Lung (tissue), 12 donors: ENCODE results near the gene CNNM4. TPM values are rescaled to one million over a fixed set of nuclear protein-coding genes. Genes with fewer than 3 reads are reported as not detected.
A peak's percentile ranks its signal among the peaks of the same experiment; 100 is the strongest.

Experiments used
- ATAC-seq: fragments of 200-7000 bp; cut with Tn5 transposase; one replicate; pipeline ENCODE4 v1.9.1; 2020; ENCODE audit warnings: moderate number of reproducible peaks; ENCODE audit not compliant: insufficient read depth, low FRiP score
- DNase-seq, 3 donors: peaks; one replicate each; pipeline ENCODE4 v3.0.0-alpha.2; 2013 to 2017
- H3K27ac ChIP-seq, 2 donors: one replicate each; pipeline ENCODE4 v1.5.1; 2013; ENCODE audit warnings: mild to moderate bottlenecking in 2 of 2, moderate library complexity in 2 of 2, control low read depth in 1 of 2, inconsistent platforms in 1 of 2, low read depth in 1 of 2, low read length in 1 of 2
- H3K27me3 ChIP-seq, 3 donors: one replicate each; pipeline ENCODE4 v1.5.1; 2013; ENCODE audit warnings: low read length in 2 of 3; ENCODE audit not compliant: control insufficient read depth in 3 of 3, insufficient read depth in 3 of 3
- H3K36me3 ChIP-seq, 4 donors: one replicate each; pipeline ENCODE4 v1.5.1; 2013; ENCODE audit warnings: low read length in 4 of 4, mild to moderate bottlenecking in 1 of 4, moderate library complexity in 1 of 4; ENCODE audit not compliant: control insufficient read depth in 4 of 4, insufficient read depth in 4 of 4
- H3K4me1 ChIP-seq, 5 donors: one replicate each; pipeline ENCODE4 v1.5.1; 2013; ENCODE audit warnings: low read length in 5 of 5, mild to moderate bottlenecking in 2 of 5, moderate library complexity in 1 of 5; ENCODE audit not compliant: control insufficient read depth in 5 of 5, insufficient read depth in 5 of 5
- H3K4me3 ChIP-seq: one replicate; pipeline ENCODE4 v1.5.1; 2013; ENCODE audit warnings: mild to moderate bottlenecking, control low read depth, moderate library complexity
- H3K9ac ChIP-seq, 2 donors: one replicate each; pipeline ENCODE4 v1.5.1; 2013; ENCODE audit warnings: low read length in 2 of 2, control low read depth in 1 of 2; ENCODE audit not compliant: insufficient read depth in 1 of 2
- H3K9me3 ChIP-seq, 4 donors: one replicate each; pipeline ENCODE4 v1.5.1; 2013; ENCODE audit warnings: low read length in 3 of 4, mild to moderate bottlenecking in 1 of 4, moderate library complexity in 1 of 4; ENCODE audit not compliant: control insufficient read depth in 4 of 4, insufficient read depth in 3 of 4
- WGBS, 2 donors: extraction: QIAGEN DNeasy Blood & Tissue Kit; methylation state at CpG; one replicate each; pipeline ENCODE4 v1.1.7; 2013; 5-methylcytosine and 5-hydroxymethylcytosine counted together
- polyA plus RNA-seq, 2 donors: library from polyadenylated mRNA; stranded (reverse); fragments of 200-250 nt; gene quantifications; one replicate each; pipeline ENCODE4 v1.2.1, GENCODE V29; 2013
- total RNA-seq, 2 donors: library from RNA; depleted of rRNA in 1 of 2; stranded (reverse); fragments of >200 nt in 1 of 2; gene quantifications; one replicate each; pipeline ENCODE4 v1.2.1, GENCODE V29; 2014 to 2021
- TF ChIP-seq, protein P1 (sequence below): IDR thresholded peaks from 2 replicates; pipeline ENCODE4 v1.5.1; 2012; ENCODE audit warnings: mild to moderate bottlenecking; ENCODE audit errors: control extremely low read depth, extremely low read depth
- donor health status: control.
- donor health status: control.
- donor health status: Bipolar disorder and iron deficiency.
- donor health status: healthy.
- donor health status: DM: yes; HTN: yes; CAD: no.

The CNNM4 gene
- total and polyA plus RNA-seq, 4 donors = 4.0 to 19.8 (median 12.3) TPM

GRCh38 chr2:96838345-96839292 is 77.9 kb downstream of the CNNM4 start:
- H3K4me1 ChIP-seq = peaks cover 0 to 8% (median under 1%) of the 10 kb centered on the region in 5 donors
- DNase-seq (no peak), ATAC-seq (peak; percentile 9)
- TF ChIP-seq, protein P1, sequence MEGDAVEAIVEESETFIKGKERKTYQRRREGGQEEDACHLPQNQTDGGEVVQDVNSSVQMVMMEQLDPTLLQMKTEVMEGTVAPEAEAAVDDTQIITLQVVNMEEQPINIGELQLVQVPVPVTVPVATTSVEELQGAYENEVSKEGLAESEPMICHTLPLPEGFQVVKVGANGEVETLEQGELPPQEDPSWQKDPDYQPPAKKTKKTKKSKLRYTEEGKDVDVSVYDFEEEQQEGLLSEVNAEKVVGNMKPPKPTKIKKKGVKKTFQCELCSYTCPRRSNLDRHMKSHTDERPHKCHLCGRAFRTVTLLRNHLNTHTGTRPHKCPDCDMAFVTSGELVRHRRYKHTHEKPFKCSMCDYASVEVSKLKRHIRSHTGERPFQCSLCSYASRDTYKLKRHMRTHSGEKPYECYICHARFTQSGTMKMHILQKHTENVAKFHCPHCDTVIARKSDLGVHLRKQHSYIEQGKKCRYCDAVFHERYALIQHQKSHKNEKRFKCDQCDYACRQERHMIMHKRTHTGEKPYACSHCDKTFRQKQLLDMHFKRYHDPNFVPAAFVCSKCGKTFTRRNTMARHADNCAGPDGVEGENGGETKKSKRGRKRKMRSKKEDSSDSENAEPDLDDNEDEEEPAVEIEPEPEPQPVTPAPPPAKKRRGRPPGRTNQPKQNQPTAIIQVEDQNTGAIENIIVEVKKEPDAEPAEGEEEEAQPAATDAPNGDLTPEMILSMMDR = no peak
- H3K27ac ChIP-seq = no peak overlapping the region
- H3K36me3 ChIP-seq = peaks cover 0 to 11% (median 3%) of the 10 kb centered on the region in 4 donors
- 84 to 85% methylated on average over 22 to 23 of the region's 23 CpGs for WGBS, 2 donors
- no peaks in the 10 kb centered on the region for H3K27me3 ChIP-seq
- H3K9me3 ChIP-seq = no peaks in the 10 kb centered on the region
- H3K4me3 ChIP-seq = no peak overlapping the region
- no peak overlapping the region for H3K9ac ChIP-seq

DNA sequence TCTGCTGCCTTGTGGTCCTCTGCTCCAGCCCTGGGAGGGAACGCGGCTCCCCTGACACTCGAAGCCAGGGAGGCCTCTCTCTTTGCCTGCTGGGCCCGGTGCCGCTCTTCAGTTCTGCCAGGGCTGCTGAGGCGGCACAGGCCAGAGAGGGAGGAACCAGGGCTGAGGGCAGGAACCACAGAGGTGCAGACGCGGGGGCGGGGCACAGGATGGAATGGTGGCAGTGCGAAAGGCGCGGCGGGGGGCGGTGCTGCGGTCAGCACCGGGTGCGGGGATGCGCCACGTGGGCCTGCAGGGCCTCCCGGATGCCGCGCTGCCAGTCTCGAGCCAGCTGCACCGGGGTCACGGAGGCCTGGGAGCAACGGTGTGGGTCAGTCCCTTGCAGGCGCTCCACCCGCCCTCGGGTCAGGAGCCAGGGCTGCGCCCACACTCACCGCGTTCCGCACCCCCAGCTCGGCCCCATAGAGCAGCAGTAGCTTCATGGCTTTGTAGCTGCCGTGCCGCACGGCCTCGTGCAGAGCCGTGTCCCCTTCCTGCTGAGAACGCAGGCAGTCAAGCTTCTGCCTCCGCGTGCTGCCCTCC is 78.7 kb downstream of the CNNM4 start:
- Histone ChIP-seq H3K36me3 (peaks cover 0 to 9% (median 3%) of the 10 kb centered on the region in 4 donors), H3K4me1 (peaks cover 0 to 8% (median 0%) of the 10 kb centered on the region in 5 donors), H3K27ac (no peak overlapping the region), H3K9ac (no peak overlapping the region), H3K27me3 (no peaks in the 10 kb centered on the region), H3K4me3 (no peak overlapping the region), H3K9me3 (no peaks in the 10 kb centered on the region)
- TF ChIP-seq, protein P1 = no peak
- WGBS, 2 donors = 16 to 32% methylated on average over 39 to 42 of the region's 42 CpGs
- ATAC-seq (peak; percentile 74), DNase-seq (peak in 1 of 3 donors; percentile 32)

DNA sequence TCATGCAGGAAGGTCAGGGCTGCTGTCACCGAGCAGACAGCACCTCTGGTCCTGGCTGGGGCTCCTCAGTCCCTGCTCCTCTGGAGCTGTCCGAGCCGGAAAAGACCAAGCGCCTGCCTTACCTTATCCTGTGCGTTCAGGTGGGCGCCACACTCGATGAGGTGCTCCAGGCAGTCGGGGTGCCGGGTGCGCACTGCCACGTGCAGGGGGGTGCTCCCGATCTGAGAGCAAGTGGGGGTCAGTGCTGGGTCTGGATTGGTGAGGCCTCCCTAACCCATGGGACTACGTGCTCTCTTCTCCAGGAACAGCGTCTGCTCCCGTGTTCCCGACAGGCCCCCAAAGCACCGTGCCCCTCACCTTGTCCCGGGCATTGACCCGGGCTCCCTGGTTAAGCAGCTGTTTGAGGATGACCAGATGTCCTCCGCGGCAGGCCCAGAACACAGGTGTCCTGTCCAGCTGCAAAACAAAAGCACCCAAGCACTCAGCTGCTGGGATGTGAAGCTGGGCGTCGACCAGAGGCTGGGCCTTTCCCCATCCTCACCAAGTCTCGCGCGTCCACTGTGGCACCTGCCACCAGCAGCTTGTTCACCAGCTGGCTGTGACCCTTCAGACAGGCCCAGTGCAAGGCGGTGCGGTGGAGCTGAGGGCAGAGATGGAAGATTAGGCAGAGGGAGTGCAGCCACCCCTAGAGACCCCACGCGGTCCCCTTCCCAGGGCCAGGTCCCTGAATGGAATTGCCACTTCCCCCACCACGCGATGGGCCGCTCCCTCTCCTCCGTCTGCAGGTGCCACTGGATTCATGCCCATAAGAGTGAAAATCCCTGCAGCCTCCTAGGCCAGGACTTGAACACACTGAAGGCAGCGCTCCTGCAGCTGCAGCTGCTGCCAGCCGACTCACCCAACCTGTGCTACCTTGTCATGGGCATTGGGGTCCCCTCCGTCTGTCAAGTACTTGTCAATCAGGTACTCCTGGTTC is 79.5 kb downstream of the CNNM4 start:
- DNase-seq (no peak), ATAC-seq (no peak)
- Histone ChIP-seq H3K4me1 (peaks cover 0 to 8% (median 0%) of the 10 kb centered on the region in 5 donors), H3K27ac (no peak overlapping the region), H3K9ac (no peak overlapping the region), H3K4me3 (no peak overlapping the region), H3K9me3 (no peaks in the 10 kb centered on the region), H3K27me3 (no peaks in the 10 kb centered on the region), H3K36me3 (peaks cover 0 to 5% (median 2%) of the 10 kb centered on the region in 4 donors)
- TF ChIP-seq, protein P1 = no peak
- 92 to 93% methylated on average over 37 of the region's 37 CpGs for WGBS, 2 donors
